Trophoblast cell (in vitro differentiated cells and primary cell): ENCODE measurements around the gene ENTREP3.
"Not testable (repeated sequence)": the region's sequence is repeated elsewhere in the genome, so short reads cannot be mapped to it uniquely, and the experiment has no call there.

Experiments used
- DNase-seq, 2 donors: peaks; one replicate each; pipeline ENCODE4 v3.0.0-alpha.2; 2016
- H2AFZ ChIP-seq: 2 replicates; pipeline ENCODE4 v1.6.1; 2013; ENCODE audit warnings: low read length, moderate library complexity, mild to moderate bottlenecking; ENCODE audit not compliant: insufficient read depth, poor library complexity
- H2AK5ac ChIP-seq: 2 replicates; pipeline ENCODE4 v1.6.1; 2013; ENCODE audit warnings: mild to moderate bottlenecking, low read length
- H2BK120ac ChIP-seq: 2 replicates; pipeline ENCODE4 v1.6.1; 2013; ENCODE audit warnings: low read length, mild to moderate bottlenecking, moderate library complexity; ENCODE audit not compliant: insufficient read depth, poor library complexity
- H2BK12ac ChIP-seq: 2 replicates; pipeline ENCODE4 v1.6.1; 2013; ENCODE audit warnings: mild to moderate bottlenecking, low read length, moderate library complexity
- H2BK5ac ChIP-seq: 2 replicates; pipeline ENCODE4 v1.6.1; 2013; ENCODE audit warnings: low read length, low read depth, moderate library complexity, mild to moderate bottlenecking; ENCODE audit not compliant: poor library complexity
- H3K14ac ChIP-seq: 2 replicates; pipeline ENCODE4 v1.6.1; 2013; ENCODE audit warnings: mild to moderate bottlenecking, low read length
- H3K18ac ChIP-seq: 2 replicates; pipeline ENCODE4 v1.6.1; 2013; ENCODE audit warnings: mild to moderate bottlenecking, low read length
- H3K23ac ChIP-seq: 2 replicates; pipeline ENCODE4 v1.6.1; 2013; ENCODE audit warnings: low read length
- H3K27ac ChIP-seq: 2 replicates; pipeline ENCODE4 v1.5.1; 2013; ENCODE audit warnings: low read depth, mild to moderate bottlenecking, inconsistent platforms, low read length, moderate library complexity
- H3K27me3 ChIP-seq: 2 replicates; pipeline ENCODE4 v1.6.1; 2013; ENCODE audit warnings: inconsistent platforms, mild to moderate bottlenecking, low read length, moderate library complexity; ENCODE audit not compliant: insufficient read depth
- H3K36me3 ChIP-seq, 2 experiments: 1 replicate in 1 of 2; 2 replicates in 1 of 2; pipeline ENCODE4 v1.6.1; 2013; ENCODE audit warnings: low read length in 2 of 2, mild to moderate bottlenecking in 2 of 2, moderate library complexity in 1 of 2; ENCODE audit not compliant: insufficient read depth in 2 of 2, control insufficient read depth in 1 of 2
- H3K4ac ChIP-seq: 2 replicates; pipeline ENCODE4 v1.6.1; 2013; ENCODE audit warnings: low read depth, mild to moderate bottlenecking, low read length, moderate library complexity
- H3K4me1 ChIP-seq, 2 experiments: 1 replicate in 1 of 2; 2 replicates in 1 of 2; pipeline ENCODE4 v1.6.1; 2013; ENCODE audit warnings: low read length in 2 of 2, mild to moderate bottlenecking in 2 of 2, moderate library complexity in 1 of 2; ENCODE audit not compliant: insufficient read depth in 2 of 2, control insufficient read depth in 1 of 2
- H3K4me2 ChIP-seq: 2 replicates; pipeline ENCODE4 v1.6.1; 2013; ENCODE audit warnings: inconsistent platforms, mild to moderate bottlenecking, low read length, moderate library complexity
- H3K4me3 ChIP-seq: 2 replicates; pipeline ENCODE4 v1.5.1; 2013; ENCODE audit warnings: mild to moderate bottlenecking, low read depth, low read length, inconsistent platforms
- H3K79me1 ChIP-seq: one replicate; pipeline ENCODE4 v1.6.1; 2013; ENCODE audit warnings: low read length
- H3K79me2 ChIP-seq: 2 replicates; pipeline ENCODE4 v1.6.1; 2013; ENCODE audit warnings: low read length, mild to moderate bottlenecking; ENCODE audit not compliant: control insufficient read depth, insufficient read depth, poor library complexity
- H3K9ac ChIP-seq: 2 replicates; pipeline ENCODE4 v1.6.1; 2013; ENCODE audit warnings: mild to moderate bottlenecking, low read length
- H3K9me3 ChIP-seq: 2 replicates; pipeline ENCODE4 v1.6.1; 2013; ENCODE audit warnings: low read depth, mild to moderate bottlenecking, control low read depth, inconsistent platforms, low read length; ENCODE audit not compliant: insufficient read depth
- H4K12ac ChIP-seq: 2 replicates; pipeline ENCODE4 v1.6.1; 2013; ENCODE audit warnings: low read depth, mild to moderate bottlenecking, low read length, moderate library complexity
- H4K8ac ChIP-seq: 2 replicates; pipeline ENCODE4 v1.6.1; 2013; ENCODE audit warnings: low read depth, mild to moderate bottlenecking, low read length, moderate library complexity
- H4K91ac ChIP-seq: one replicate; pipeline ENCODE4 v1.6.1; 2013; ENCODE audit warnings: low read depth, mild to moderate bottlenecking, low read length, moderate library complexity
- WGBS: extraction: QIAGEN DNeasy Blood & Tissue Kit; methylation state at CpG from one replicate; pipeline ENCODE4 v1.1.7; 2013; ENCODE audit warnings: missing lambda C conversion rate; ENCODE audit not compliant: insufficient read length, insufficient coverage; ENCODE audit errors: extremely low coverage; 5-methylcytosine and 5-hydroxymethylcytosine counted together

Gene ENTREP3

GRCh38 chr1:155231302-155231701 is 24.0 kb downstream of the ENTREP3 start:
- not testable (repeated sequence) for H2AFZ ChIP-seq, H3K4ac ChIP-seq, H4K8ac ChIP-seq, H3K4me2 ChIP-seq, H3K14ac ChIP-seq, H3K27ac ChIP-seq, H3K79me2 ChIP-seq, H3K36me3 ChIP-seq, H2BK12ac ChIP-seq, H3K4me3 ChIP-seq, H3K23ac ChIP-seq, H3K9ac ChIP-seq, H4K12ac ChIP-seq, H3K18ac ChIP-seq, H2AK5ac ChIP-seq, H3K9me3 ChIP-seq, H4K91ac ChIP-seq, H2BK5ac ChIP-seq, H3K27me3 ChIP-seq, H3K4me1 ChIP-seq, H2BK120ac ChIP-seq, DNase-seq
- no CpG with 5 or more reads among the region's 3 CpGs for WGBS
- H3K79me1 ChIP-seq: peaks cover 14% of the 10 kb centered on the region

- Histone ChIP-seq H2BK5ac (peak overlapping the region; percentile 38), H3K79me2 (peaks cover 9% of the 10 kb centered on the region)
- no CpG with 5 or more reads among the region's 9 CpGs for WGBS
These were observed 27.2 kb downstream of the ENTREP3 start for GRCh38 chr1:155228096-155228427.

GRCh38 chr1:155227261-155228095 is 27.8 kb downstream of the ENTREP3 start:
- peak overlapping the region; percentile 91 for H4K8ac ChIP-seq
- H3K4me2 ChIP-seq: peak overlapping the region; percentile 96

More at GRCh38 chr1:155228096-155228427, 27.2 kb downstream of the ENTREP3 start:
- Histone ChIP-seq H3K4me2 (peak overlapping the region; percentile 85), H2AFZ (peak overlapping the region; percentile 34), H3K14ac (peak overlapping the region; percentile 71), H3K9me3 (no peaks in the 10 kb centered on the region), H2BK12ac (peak overlapping the region; percentile 9), H4K8ac (peak overlapping the region; percentile 91), H3K23ac (no peak overlapping the region), H3K4ac (peak overlapping the region; percentile 41), H3K4me3 (no peak overlapping the region), H2AK5ac (peak overlapping the region; percentile 33), H3K27ac (peak overlapping the region; percentile 79), H3K27me3 (no peaks in the 10 kb centered on the region), H3K4me1 (peaks cover 18 to 26% of the 10 kb centered on the region in 2 experiments), H3K36me3 (no peaks in the 10 kb centered on the region), H3K9ac (peak overlapping the region; percentile 11), H4K12ac (peak overlapping the region; percentile 85), H3K79me1 (peaks cover 31% of the 10 kb centered on the region), H4K91ac (peak overlapping the region; percentile 83), H2BK120ac (no peak overlapping the region), H3K18ac (peak overlapping the region; percentile 53)
- no peak for DNase-seq

GRCh38 chr1:155226910-155227260 is 28.4 kb downstream of the ENTREP3 start:
- H3K79me2 ChIP-seq: peaks cover 9% of the 10 kb centered on the region
- H3K9ac ChIP-seq: peak overlapping the region; percentile 96
- no peak overlapping the region for H3K23ac ChIP-seq
- peak overlapping the region; percentile 62 for H3K27ac ChIP-seq
- peak; percentile 70 to 75 for DNase-seq
- peak overlapping the region; percentile 72 for H3K14ac ChIP-seq
- H3K27me3 ChIP-seq: no peaks in the 10 kb centered on the region
- peak overlapping the region; percentile 66 for H4K8ac ChIP-seq
- peak overlapping the region; percentile 60 for H2BK5ac ChIP-seq
- H2BK12ac ChIP-seq: peak overlapping the region; percentile 5
- peaks cover 13 to 22% of the 10 kb centered on the region in 2 experiments for H3K4me1 ChIP-seq
- H3K9me3 ChIP-seq: no peaks in the 10 kb centered on the region
- peaks cover 28% of the 10 kb centered on the region for H3K79me1 ChIP-seq
- peak overlapping the region; percentile 55 for H2AK5ac ChIP-seq
- H3K4me2 ChIP-seq: peak overlapping the region; percentile 96
- H4K91ac ChIP-seq: peak overlapping the region; percentile 83
- H3K36me3 ChIP-seq: no peaks in the 10 kb centered on the region
- H2AFZ ChIP-seq: peak overlapping the region; percentile 26
- peak overlapping the region; percentile 61 for H4K12ac ChIP-seq
- peak overlapping the region; percentile 87 for H3K4me3 ChIP-seq
- H3K18ac ChIP-seq: peak overlapping the region; percentile 60
- H2BK120ac ChIP-seq: peak overlapping the region; percentile 67
- peak overlapping the region; percentile 50 for H3K4ac ChIP-seq
- no CpG with 5 or more reads among the region's 19 CpGs for WGBS

More at GRCh38 chr1:155227261-155228095, 27.8 kb downstream of the ENTREP3 start:
- Histone ChIP-seq H4K91ac (peak overlapping the region; percentile 83), H2BK12ac (peak overlapping the region; percentile 9), H3K79me2 (peaks cover 9% of the 10 kb centered on the region), H2BK120ac (peak overlapping the region; percentile 67), H3K36me3 (no peaks in the 10 kb centered on the region), H2AK5ac (peak overlapping the region; percentile 33), H2AFZ (peak overlapping the region; percentile 34), H3K9ac (peak overlapping the region; percentile 88), H3K4me3 (peak overlapping the region; percentile 66), H3K4ac (peak overlapping the region; percentile 41), H3K27me3 (no peaks in the 10 kb centered on the region), H2BK5ac (peak overlapping the region; percentile 38), H3K9me3 (no peaks in the 10 kb centered on the region), H3K79me1 (peaks cover 31% of the 10 kb centered on the region), H3K4me1 (peaks cover 16 to 26% of the 10 kb centered on the region in 2 experiments), H3K14ac (peak overlapping the region; percentile 71), H3K18ac (peak overlapping the region; percentile 53), H4K12ac (peak overlapping the region; percentile 85), H3K23ac (no peak overlapping the region), H3K27ac (peak overlapping the region; percentile 79)
- peak; percentile 97 to 99 for DNase-seq
- WGBS: no CpG with 5 or more reads among the region's 42 CpGs
